GM21360 (cell line): ENCODE measurements around the gene HS6ST3.
"Not testable (repeated sequence)": the region's sequence is repeated elsewhere in the genome, so short reads cannot be mapped to it uniquely, and the experiment has no call there.

Source experiments
- ATAC-seq: cut with Tn5 transposase; IDR thresholded peaks from one replicate; pipeline ENCODE4 v1.9.1; 2021; ENCODE audit warnings: mild to moderate bottlenecking, moderate library complexity; ENCODE audit not compliant: unreplicated experiment

HS6ST3 gene

DNA sequence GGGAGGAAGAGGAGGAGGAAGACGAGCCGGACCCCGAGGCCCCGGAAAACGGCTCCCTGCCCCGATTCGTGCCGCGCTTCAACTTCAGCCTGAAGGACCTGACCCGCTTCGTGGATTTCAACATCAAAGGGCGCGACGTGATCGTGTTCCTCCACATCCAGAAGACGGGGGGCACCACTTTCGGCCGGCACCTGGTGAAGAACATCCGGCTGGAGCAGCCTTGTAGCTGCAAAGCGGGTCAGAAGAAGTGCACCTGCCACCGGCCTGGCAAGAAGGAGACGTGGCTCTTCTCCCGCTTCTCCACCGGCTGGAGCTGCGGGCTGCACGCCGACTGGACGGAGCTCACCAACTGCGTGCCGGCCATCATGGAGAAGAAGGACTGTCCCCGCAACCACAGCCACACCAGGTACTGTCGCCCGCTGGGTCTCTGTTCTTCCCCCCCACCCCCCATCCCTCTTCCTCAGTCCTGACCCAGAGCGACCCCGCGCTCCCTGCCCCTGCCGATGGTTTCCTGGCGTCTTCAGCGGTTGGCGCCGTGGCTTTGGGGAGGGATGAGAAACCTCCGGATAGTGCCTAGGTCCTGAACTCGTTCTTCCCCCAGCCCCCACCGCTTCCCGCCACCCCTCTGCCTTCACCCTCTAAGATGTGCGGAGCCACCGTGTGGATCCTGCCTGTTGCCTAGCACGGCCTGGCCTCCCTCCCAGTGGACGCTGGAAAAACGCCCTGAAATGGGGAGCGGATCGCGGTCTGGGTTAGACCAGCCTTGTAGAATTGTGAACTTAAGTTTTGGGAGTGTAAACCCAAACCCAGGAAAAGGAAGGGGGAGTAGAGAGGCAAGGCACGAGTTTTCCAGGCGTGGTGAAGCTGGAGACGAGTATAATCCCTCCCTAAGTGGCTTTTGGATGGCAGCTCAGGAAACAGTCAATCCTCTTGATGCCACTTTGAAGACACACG is 1.5 kb downstream of the HS6ST3 start:
- ATAC-seq = no peak

DNA sequence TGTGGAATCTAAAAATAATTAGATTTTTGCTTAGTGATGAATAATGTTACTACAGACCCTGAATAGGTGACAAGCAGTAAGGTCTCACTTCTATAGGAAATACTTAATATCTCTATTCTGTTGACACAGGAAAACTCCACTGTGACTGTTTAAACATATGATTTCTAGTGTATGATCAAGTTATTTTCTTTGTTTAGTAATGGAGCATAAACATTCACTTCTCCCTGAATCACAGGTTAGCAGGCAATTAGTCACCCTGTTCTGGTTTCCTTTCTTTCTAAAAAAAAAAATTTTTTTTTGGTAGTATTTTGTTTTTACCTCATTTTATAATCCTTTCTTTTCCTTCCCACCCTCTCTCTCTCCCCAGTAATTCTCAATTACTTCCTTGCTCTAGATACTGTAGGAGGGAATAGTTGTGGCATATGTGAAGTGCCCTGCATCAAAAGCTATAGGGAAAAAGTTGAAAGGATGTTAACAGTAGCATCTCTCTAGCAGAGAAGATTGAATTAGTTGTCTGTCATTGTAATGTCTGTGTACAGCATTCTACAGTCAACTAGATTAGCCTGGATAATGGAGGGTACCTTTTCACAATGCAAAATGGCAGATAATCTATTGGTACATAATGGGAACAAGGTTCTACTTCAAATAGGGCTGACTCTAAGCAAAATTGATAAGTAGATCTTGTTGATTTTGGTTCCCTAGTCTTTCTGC is 3.5 kb downstream of the HS6ST3 start:
- ATAC-seq = no peak

DNA sequence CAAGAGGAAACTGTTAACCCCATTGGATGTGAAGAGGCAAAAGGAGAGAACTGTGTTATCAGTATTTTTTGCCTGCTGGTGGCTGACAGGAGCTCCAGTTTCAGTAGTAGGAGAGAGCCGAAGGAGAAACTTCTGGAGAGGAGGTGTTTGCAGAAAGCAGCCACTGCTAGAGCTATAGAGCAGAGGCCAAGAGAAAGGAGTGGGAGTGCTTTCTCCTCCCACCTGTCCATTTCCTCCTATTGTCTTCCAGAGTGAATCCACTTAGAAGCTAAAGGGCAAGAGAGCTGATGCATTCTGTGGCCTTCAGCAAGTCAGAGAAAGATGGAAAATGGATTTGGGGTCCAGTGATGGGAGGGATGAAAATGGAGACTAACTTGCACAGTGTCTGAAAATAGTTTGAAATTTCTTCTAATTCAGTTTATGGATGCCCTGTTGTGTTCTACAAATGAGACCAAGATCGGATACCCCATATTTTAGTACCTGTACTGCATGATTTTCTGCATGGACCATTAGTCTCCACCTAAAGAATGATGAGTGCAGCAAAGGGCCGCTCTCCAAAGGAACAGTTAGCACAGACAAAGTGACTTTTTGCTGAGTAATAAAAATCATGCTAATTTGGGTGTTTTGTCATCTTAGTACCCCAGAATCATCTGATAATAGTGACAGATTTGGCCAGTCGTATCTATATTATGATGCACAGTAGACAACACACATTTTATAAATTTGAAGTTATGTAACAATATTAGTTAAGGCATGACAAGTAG is 10.7 kb downstream of the HS6ST3 start:
- ATAC-seq = no peak

DNA sequence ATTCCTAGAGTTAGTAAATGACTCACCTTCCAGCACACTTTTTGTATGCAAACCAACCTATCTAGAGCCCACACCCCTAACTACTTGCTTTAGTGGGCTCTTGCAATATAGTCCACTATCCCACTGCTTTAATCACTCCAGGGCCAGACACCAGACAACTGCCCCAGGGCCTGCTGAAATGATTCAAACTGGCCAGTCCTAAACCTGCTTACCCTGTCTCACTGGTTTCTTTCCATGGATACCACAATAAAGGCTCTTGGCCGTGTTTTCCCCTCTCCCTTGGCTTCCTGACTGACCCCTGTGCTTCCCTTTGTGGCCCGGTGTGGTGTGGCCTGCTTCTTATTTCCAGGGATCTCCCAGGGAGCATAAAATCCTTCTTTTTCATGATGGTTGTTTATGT is 14.6 kb downstream of the HS6ST3 start:
- ATAC-seq = no peak

DNA sequence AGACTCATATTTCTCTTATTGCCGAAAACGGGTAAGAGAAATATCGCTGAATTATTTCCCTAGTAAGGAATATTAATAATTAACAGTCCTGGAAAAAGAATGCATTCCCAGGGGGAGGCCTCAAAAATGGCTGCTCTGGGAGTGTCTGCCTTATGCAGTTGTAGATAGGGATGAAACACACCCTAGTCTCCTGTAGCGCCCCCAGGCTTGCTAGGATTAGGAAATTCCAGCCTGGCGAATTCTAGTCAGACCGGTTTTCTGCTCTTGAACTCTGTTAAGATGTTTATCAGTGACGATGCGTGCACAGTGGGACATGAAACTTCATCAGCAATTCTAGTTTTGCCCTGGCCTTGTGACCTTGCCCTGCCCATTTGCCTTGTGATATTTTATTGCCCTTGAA is 18.2 kb downstream of the HS6ST3 start:
- not testable (repeated sequence) for ATAC-seq

DNA sequence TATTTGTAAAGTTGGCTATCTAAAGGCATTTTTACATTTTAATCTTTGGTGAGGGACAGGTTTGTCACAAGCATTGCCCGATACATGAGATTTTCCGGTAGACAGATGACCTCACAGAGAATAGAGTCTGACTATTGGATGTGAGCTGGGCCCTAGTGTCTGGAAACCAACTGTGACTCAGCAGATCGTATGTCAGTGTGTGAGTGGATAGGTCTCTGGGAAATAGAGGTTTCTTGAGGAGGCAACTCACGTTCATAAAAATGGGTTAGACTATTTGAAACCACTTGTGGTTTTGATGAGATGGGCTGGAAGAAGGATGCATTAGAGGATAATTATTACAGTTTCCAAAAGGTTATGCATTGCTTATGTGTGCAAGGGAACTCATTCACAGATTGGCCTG is 19.2 kb downstream of the HS6ST3 start:
- no peak for ATAC-seq

DNA sequence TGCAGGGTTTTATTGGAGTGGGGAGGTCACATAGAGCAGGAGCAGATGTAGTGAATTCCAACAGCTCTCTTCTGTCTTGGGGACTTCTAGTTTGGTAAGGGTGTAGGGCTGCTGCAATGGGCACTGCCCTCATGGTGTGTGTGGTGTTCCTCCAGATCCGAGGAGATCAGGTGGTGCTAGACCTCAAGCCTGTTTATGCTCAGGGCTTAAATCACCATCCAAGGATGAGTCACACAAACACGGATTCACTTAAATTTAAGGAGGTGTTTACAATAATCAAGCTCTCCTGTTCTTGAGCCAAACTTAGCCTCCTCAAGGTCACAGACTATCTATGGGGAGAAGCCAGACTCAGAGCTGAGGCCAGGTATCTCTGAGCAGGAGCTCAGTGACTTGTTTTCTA is 23.0 kb downstream of the HS6ST3 start:
- ATAC-seq = no peak

DNA sequence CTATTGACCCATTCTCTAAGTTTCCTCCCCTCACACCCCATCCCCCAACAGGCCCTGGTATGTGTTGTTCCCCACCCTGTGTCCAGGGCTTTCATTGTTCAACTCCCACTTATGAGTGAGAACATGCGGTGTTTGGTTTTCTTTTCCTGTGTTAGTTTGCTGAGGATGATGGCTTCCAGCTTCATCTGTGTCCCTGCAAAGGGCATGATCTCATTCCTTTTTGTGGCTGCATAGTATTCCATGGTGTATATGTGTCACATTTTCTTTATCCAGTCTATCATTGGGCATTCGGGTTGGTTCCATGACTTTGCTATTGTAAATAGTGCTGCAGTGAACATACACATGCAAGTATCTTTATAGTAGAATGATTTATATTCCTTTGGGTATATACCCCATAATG is 25.5 kb downstream of the HS6ST3 start:
- ATAC-seq = not testable (repeated sequence)

DNA sequence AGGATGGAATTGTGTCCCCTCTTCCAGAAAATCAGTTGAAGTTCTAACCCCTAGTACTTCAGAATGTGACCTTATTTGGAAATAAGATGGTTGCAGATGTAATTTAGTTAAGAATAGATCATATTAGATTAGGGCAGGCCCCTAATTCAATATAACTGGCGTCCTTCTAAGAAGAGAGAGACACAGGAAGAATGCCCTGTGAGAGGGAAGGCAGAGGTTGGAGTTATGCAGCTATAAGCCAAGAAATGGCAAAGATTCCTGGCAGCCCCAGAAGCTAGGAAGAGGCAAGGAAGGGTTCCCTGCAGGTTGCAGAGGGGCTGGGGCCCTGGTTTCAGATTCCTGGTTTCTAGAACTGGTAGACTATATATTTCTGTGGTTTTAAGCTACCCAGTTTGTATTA is 30.0 kb downstream of the HS6ST3 start:
- ATAC-seq = no peak

DNA sequence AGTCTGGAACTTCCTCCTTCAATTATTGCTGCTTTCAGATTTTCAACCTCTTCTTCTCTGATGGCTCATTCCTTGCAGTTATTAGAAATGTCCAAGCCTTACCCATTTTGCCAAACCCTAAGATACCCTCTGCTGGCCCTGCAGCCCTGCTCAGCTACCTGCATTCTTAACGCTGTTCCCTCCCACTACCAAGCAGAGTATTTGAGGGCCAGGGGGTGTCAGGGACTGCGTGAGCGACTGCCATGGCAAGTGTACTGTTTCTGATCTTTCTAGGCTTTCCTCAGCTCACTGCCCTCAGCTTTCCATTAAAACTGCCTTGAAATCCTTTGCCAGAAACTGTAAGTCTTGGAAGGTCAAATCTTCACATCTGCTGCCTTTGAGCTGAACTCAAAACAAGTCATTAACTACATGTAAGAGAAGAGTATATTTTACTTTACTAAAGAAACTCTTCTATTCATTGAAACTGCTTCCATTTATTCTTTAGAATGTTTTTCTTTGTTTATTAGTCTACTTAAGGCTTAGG is 41.0 kb downstream of the HS6ST3 start:
- no peak for ATAC-seq

DNA sequence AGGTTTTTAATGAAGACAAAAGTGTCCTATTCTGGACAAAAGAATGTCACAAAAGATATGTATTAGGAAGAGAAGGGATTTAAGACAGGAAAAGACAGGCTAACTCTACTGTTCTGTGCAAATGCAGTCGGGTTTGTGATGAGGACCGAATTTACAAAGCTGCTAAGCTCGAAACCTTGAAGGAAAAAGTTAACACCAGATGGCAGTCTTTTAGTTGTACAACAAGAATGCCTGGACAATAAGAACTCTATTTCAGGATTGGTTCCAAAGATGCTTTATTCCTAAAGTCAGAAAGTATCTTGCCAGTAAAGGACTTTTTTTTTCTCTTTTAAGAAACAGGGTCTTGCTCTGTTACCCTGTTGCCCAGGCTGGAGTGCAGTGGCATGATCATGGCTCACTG is 51.1 kb downstream of the HS6ST3 start:
- ATAC-seq = no peak

DNA sequence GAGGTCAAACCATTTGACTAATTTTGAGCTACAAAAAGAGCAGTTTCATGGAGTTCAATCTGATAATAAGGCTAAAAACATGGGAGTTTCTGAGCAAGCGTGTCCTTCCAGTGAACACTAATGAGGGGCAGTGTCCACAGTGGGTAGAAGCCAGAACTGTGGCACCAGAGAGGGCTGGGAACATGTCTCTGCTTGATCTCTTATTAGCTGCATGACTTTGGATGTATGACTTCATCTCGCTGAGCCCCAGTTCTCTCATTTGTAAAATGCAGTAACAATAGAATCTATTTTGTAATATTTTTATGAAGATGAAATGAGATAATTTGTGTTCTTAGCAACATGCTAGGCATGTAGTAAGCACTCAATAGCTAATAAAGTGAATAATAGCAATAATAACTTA is 69.8 kb downstream of the HS6ST3 start:
- ATAC-seq = no peak

DNA sequence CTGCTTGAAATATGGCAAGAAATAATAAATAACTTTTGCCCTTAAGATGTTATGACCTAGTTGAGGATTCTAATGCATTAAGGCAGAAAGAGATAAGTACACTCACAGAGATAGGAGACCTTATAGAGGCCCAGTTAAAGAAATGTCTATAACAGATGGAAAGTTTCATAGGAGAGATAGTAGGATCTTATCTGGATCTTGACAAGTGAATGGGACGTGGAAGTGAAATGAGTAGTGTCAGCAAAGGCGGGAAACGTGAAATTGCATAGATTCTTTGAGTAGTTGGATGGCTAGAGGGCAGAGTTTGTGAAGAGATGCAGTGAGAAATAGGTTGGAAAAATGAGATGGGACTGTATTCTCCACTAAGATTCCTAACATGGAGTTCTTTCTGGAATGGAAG is 71.2 kb downstream of the HS6ST3 start:
- ATAC-seq = no peak

DNA sequence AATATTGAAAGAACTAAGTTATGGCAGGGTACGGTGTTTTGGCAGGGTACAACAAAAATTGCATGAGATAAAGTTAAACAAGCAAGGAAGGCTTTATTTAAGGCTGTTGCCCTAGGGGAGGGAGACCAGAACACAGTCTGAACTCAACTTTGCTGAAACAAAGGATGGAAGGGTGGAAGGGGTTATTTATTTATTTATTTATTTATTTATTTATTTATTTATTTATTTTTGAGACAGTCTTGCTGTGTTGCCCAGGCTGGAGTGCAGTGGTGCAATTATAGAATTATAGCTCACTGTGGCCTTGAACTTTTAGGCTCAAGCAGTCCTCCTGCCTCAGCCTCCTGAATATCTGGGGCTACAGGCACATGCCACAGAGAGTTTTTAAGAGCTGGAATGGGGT is 75.9 kb downstream of the HS6ST3 start:
- no peak for ATAC-seq

DNA sequence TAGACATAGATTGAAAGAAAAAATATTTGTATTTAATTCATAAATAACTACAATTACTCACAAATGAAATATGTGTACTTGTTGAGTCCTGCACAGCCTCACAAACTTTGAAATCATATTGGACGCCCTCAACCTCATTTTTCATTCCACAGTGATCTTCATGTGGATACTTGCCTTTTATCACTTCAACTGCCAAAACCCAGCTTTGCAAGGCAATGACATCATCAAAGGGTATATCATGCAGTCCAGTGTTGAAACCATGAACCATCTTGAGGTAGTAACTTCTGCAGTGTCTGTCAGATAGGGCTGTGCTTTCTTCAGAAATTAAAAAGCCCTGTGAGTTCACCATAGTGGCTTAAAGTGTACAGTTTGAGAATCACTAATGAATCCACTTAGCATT is 82.2 kb downstream of the HS6ST3 start:
- ATAC-seq = no peak

DNA sequence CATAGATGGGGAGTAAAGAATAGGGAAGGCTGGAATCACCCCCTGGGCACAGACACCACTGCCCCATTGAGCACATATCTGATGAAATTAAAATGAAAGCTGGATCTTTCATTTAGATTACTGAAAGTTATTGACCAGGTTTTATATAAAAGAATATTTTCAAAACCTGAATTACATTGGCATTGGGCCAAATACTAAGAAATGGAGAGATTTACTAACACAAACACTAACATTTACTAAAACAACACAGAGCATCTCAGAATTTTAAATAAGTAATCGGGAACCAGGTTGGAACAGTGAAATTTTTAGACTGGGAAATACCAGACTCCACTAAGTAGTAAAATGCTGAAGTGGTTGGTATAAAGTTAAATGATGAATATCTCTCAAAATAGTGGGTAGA is 88.9 kb downstream of the HS6ST3 start:
- ATAC-seq = no peak

DNA sequence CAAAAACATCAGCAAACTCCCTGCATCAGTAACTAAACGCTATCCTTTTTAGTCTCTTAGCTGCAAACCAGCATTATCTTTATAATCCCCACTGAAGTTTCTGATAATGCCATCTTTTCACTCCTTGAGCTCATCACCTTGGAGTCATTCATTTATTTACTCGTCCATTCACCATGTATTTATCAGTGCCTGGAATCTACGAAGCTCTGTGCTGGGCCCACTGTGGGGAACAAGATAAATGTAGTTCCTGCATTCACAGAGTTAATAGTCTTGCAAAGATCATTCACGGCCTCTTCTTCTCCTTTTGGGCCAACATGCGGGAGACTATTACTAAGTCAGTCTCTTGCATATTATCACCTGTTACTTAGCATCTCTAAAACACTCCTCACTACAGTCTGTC is 89.4 kb downstream of the HS6ST3 start:
- no peak for ATAC-seq

DNA sequence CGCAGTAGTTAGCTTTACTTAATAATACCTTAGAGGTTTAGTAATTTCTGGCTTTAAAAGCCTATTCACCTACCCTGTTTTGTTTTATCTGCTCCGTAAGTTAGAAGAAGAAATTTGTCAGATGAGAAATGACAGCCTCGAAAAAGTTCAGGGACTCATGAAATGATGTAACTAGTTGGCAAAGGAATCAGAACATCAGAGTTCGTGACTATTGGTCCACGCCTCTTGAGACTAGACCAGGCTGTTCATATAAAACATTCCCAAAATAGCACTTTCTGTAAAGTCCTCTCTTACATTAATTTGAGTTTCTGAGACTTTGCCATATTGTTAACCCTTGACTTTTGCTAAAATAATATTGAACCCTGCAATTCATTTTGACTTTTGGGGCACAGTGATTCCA is 92.0 kb downstream of the HS6ST3 start:
- ATAC-seq = no peak

DNA sequence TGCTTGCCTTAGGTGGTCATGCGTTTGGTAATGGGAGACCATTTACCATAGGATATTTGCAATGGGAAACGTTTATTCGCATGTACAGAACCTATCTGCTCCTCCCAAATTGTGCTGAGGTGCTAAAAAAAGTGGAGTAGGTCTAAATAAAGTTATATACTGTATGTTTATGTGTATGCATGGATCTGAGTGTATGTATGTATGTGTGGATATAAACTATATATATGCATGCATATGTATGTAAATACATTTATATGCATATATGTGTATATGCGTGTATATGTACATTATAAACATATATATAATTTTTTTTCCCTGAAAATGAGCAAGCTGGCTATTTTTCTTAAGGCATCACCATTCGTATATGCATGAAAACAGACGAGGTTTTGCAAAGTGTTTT is 95.9 kb downstream of the HS6ST3 start:
- ATAC-seq = no peak

DNA sequence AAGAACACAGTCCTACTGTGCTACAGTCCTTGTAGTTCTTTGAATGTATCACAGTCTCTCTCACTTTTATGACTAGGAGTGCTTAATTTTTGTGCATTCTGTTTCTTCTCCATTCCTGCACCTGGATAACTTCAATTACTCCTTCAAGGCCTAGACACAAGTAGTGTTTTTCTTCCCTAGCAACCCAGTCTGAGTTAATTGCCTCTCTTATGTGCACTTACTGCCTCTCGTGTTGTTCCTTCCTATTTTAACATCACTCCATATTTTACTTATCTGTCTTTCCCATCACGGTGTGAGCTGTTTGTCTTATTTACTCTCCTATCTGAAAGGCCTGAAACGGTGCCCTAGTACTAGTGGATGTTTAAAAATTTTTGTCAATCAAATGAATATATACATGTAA is 101.5 kb downstream of the HS6ST3 start:
- ATAC-seq = no peak

DNA sequence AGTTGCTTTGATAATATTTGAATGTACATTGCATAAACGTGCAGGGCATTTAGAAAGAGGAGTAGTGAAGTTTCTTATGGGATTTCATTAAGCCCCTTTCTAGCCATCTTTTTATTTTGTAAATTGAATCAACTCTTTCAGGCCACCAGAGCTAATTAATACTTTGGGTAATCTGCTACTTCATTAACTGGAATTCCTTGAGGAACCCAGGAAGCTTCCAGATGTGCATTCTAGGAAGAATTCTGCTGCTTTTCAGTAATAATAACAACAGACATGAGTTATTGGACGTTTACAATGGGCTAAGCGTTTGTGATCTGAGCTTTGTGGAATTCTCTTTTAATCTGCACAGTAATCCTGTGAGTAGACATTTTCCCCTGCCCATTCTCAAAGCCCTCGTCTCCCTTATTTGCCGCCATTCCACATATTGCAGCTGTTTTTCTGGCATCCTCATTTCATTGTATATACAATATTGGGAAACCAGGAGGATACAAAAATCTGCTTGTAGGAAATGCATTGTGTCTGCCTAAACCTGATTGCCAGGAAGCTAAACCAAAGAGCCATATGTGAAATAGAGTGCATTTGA is 103.9 kb downstream of the HS6ST3 start:
- no peak for ATAC-seq
